GM23248 (cell line): Measurements from ENCODE around the gene KRT83.

Source experiments
- EZH2 ChIP-seq: fragments of 200-600 bp; sonication (generic); IDR thresholded peaks from 2 replicates; pipeline ENCODE4 v1.6.1; 2018; ENCODE audit warnings: antibody characterized with exemption, mild to moderate bottlenecking; ENCODE audit not compliant: insufficient read depth, poor library complexity, severe bottlenecking
- EZH2phosphoT487 ChIP-seq: fragments of 200-600 bp; sonication (generic); IDR thresholded peaks from 2 replicates; pipeline ENCODE4 v1.6.1; 2018; ENCODE audit warnings: antibody characterized with exemption, moderate library complexity, mild to moderate bottlenecking, low read depth; ENCODE audit not compliant: insufficient read depth

GRCh38 chr12:52355176-52355575, 34.0 kb upstream of the KRT83 start:
- TF ChIP-seq EZH2phosphoT487 (no peak), EZH2 (no peak)
